H9 (cell line): ENCODE data around the gene APPBP2. TPM values are rescaled to one million over a fixed set of nuclear protein-coding genes. Genes with fewer than 3 reads are reported as not detected.

ENCODE experiments used
- DNase-seq: peaks from one replicate; pipeline ENCODE4 v3.0.0-alpha.2; 2017
- H2AFZ ChIP-seq: one replicate; pipeline ENCODE4 v1.6.1; 2013; ENCODE audit warnings: mild to moderate bottlenecking, low read length, control low read depth, moderate library complexity
- H2AK5ac ChIP-seq: 2 replicates; pipeline ENCODE4 v1.6.1; 2013; ENCODE audit warnings: low read length, control low read depth, mixed read lengths; ENCODE audit not compliant: insufficient read length
- H2BK120ac ChIP-seq: one replicate; pipeline ENCODE4 v1.6.1; 2013; ENCODE audit warnings: low read depth, mild to moderate bottlenecking, low read length, control low read depth, inconsistent platforms; ENCODE audit not compliant: poor library complexity, severe bottlenecking
- H2BK12ac ChIP-seq: 2 replicates; pipeline ENCODE4 v1.6.1; 2013; ENCODE audit warnings: low read length, control low read depth, mixed read lengths, low read depth; ENCODE audit not compliant: insufficient read length
- H2BK15ac ChIP-seq: 2 replicates; pipeline ENCODE4 v1.6.1; 2013; ENCODE audit warnings: low read depth, low read length, control low read depth
- H2BK20ac ChIP-seq: one replicate; pipeline ENCODE4 v1.6.1; 2013; ENCODE audit warnings: low read depth, mild to moderate bottlenecking, low read length, control low read depth, inconsistent platforms; ENCODE audit not compliant: poor library complexity, severe bottlenecking
- H2BK5ac ChIP-seq: 2 replicates; pipeline ENCODE4 v1.6.1; 2013; ENCODE audit warnings: low read length, control low read depth, mixed read lengths; ENCODE audit not compliant: insufficient read length
- H3K14ac ChIP-seq: 2 replicates; pipeline ENCODE4 v1.6.1; 2013; ENCODE audit warnings: low read length, control low read depth; ENCODE audit not compliant: insufficient read depth
- H3K18ac ChIP-seq: 2 replicates; pipeline ENCODE4 v1.6.1; 2013; ENCODE audit warnings: low read depth, mild to moderate bottlenecking, mixed read lengths, low read length, control low read depth; ENCODE audit not compliant: insufficient read length
- H3K23ac ChIP-seq: 2 replicates; pipeline ENCODE4 v1.6.1; 2013; ENCODE audit warnings: low read length, control low read depth, mixed read lengths, low read depth; ENCODE audit not compliant: insufficient read length
- H3K23me2 ChIP-seq: 2 replicates; pipeline ENCODE4 v1.6.1; 2013; ENCODE audit warnings: low read depth, mild to moderate bottlenecking, mixed read lengths, low read length, control low read depth; ENCODE audit not compliant: insufficient read length, poor library complexity, severe bottlenecking
- H3K27ac ChIP-seq: 2 replicates; pipeline ENCODE4 v1.5.1; 2013; ENCODE audit warnings: low read length, control low read depth, mixed read lengths, low read depth; ENCODE audit not compliant: insufficient read length
- H3K27me3 ChIP-seq: 2 replicates; pipeline ENCODE4 v1.6.1; 2013; ENCODE audit warnings: low read length, control low read depth, inconsistent platforms; ENCODE audit not compliant: insufficient read depth
- H3K4ac ChIP-seq: 2 replicates; pipeline ENCODE4 v1.6.1; 2013; ENCODE audit warnings: low read depth, mild to moderate bottlenecking, control low read depth, inconsistent platforms, low read length, moderate library complexity
- H3K4me1 ChIP-seq: 2 replicates; pipeline ENCODE4 v1.6.1; 2013; ENCODE audit warnings: low read length, control low read depth, inconsistent platforms; ENCODE audit not compliant: insufficient read depth
- H3K4me2 ChIP-seq: 2 replicates; pipeline ENCODE4 v1.6.1; 2013; ENCODE audit warnings: low read length, control low read depth, mixed read lengths; ENCODE audit not compliant: insufficient read length, insufficient read depth
- H3K56ac ChIP-seq: 2 replicates; pipeline ENCODE4 v1.6.1; 2013; ENCODE audit warnings: low read depth, mild to moderate bottlenecking, mixed read lengths, low read length, control low read depth; ENCODE audit not compliant: insufficient read length
- H3K79me1 ChIP-seq: 2 replicates; pipeline ENCODE4 v1.6.1; 2013; ENCODE audit warnings: low read depth, mild to moderate bottlenecking, moderate library complexity, low read length, control low read depth, inconsistent platforms; ENCODE audit not compliant: insufficient read depth, poor library complexity, severe bottlenecking
- H3K79me2 ChIP-seq: 2 replicates; pipeline ENCODE4 v1.6.1; 2013; ENCODE audit warnings: low read length, control low read depth, inconsistent platforms; ENCODE audit not compliant: insufficient read depth
- H3K9ac ChIP-seq: 2 replicates; pipeline ENCODE4 v1.6.1; 2013; ENCODE audit warnings: low read length, control low read depth, mixed read lengths; ENCODE audit not compliant: insufficient read length; ENCODE audit errors: extremely low read depth
- H3K9me3 ChIP-seq: one replicate; pipeline ENCODE4 v1.6.1; 2013; ENCODE audit warnings: low read depth, low read length, inconsistent platforms; ENCODE audit not compliant: control insufficient read depth
- H3T11ph ChIP-seq: one replicate; pipeline ENCODE4 v1.6.1; 2013; ENCODE audit warnings: mild to moderate bottlenecking, low read length, control low read depth, inconsistent platforms
- H4K20me1 ChIP-seq: one replicate; pipeline ENCODE4 v1.6.1; 2013; ENCODE audit not compliant: control insufficient read depth, insufficient read length, insufficient read depth
- H4K5ac ChIP-seq: 2 replicates; pipeline ENCODE4 v1.6.1; 2013; ENCODE audit warnings: low read depth, mild to moderate bottlenecking, mixed read lengths, low read length, control low read depth; ENCODE audit not compliant: insufficient read length
- H4K8ac ChIP-seq: replicated peaks from 2 replicates; pipeline ENCODE4 v1.6.1; 2013; ENCODE audit warnings: low read length, control low read depth, mixed read lengths, low read depth; ENCODE audit not compliant: insufficient read length
- H4K91ac ChIP-seq: 2 replicates; pipeline ENCODE4 v1.6.1; 2013; ENCODE audit warnings: low read depth, mild to moderate bottlenecking, moderate library complexity, mixed read lengths, low read length, control low read depth; ENCODE audit not compliant: insufficient read length
- H3K27ac Mint-ChIP-seq, 3 experiments: 2 replicates in 2 of 3; 3 replicates in 1 of 3; pipeline ENCODE4 v1.8.0; 2020 to 2021; ENCODE audit warnings: mixed read lengths in 3 of 3, mild to moderate bottlenecking in 1 of 3, moderate library complexity in 1 of 3
- H3K27me3 Mint-ChIP-seq: 2 replicates; pipeline ENCODE4 v1.8.0; 2021; ENCODE audit warnings: low read depth, mild to moderate bottlenecking, moderate library complexity, mixed read lengths
- H3K36me3 Mint-ChIP-seq, 3 experiments: 2 replicates in 2 of 3; 3 replicates in 1 of 3; pipeline ENCODE4 v1.8.0; 2020 to 2021; ENCODE audit warnings: low read depth in 3 of 3, mixed read lengths in 3 of 3; ENCODE audit not compliant: insufficient read depth in 1 of 3
- H3K4me1 Mint-ChIP-seq, 2 experiments: 2 replicates each; pipeline ENCODE4 v1.8.0; 2020; ENCODE audit warnings: mixed read lengths in 2 of 2
- H3K4me3 Mint-ChIP-seq, 2 experiments: 2 replicates in 1 of 2; 3 replicates in 1 of 2; pipeline ENCODE4 v1.8.0; 2020 to 2021; ENCODE audit warnings: mild to moderate bottlenecking in 2 of 2, mixed read lengths in 2 of 2, moderate library complexity in 1 of 2
- H3K9me3 Mint-ChIP-seq, 2 experiments: 2 replicates in 1 of 2; 3 replicates in 1 of 2; pipeline ENCODE4 v1.8.0; 2020; ENCODE audit warnings: mild to moderate bottlenecking in 2 of 2, mixed read lengths in 2 of 2, moderate library complexity in 1 of 2
- CTCF ChIP-seq: fragments of 200-600 bp; sonication (generic); conservative IDR thresholded peaks from 3 replicates; pipeline ENCODE4 v1.8.0; 2021; ENCODE audit warnings: antibody characterized with exemption, mild to moderate bottlenecking
- WGBS: extraction: QIAGEN DNeasy Blood & Tissue Kit; methylation state at CpG from one replicate; pipeline ENCODE4 v1.1.7; 2013; ENCODE audit warnings: missing lambda C conversion rate, low lambda C conversion rate, mixed read lengths; ENCODE audit not compliant: insufficient read length; ENCODE audit errors: extremely low coverage; 5-methylcytosine and 5-hydroxymethylcytosine counted together
- long read RNA-seq: library from polyadenylated mRNA; unstranded; transcript quantifications from one replicate; pipeline ENCODE4 v2.0.0, GENCODE V29; 2020
- total RNA-seq: library from RNA; stranded (reverse); gene quantifications from 2 replicates; pipeline ENCODE4 v1.2.1, GENCODE V29; 2021

APPBP2 gene, protein sequence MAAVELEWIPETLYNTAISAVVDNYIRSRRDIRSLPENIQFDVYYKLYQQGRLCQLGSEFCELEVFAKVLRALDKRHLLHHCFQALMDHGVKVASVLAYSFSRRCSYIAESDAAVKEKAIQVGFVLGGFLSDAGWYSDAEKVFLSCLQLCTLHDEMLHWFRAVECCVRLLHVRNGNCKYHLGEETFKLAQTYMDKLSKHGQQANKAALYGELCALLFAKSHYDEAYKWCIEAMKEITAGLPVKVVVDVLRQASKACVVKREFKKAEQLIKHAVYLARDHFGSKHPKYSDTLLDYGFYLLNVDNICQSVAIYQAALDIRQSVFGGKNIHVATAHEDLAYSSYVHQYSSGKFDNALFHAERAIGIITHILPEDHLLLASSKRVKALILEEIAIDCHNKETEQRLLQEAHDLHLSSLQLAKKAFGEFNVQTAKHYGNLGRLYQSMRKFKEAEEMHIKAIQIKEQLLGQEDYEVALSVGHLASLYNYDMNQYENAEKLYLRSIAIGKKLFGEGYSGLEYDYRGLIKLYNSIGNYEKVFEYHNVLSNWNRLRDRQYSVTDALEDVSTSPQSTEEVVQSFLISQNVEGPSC
- 17.0 and 17.8 TPM in 2 replicates for total RNA-seq
- long read RNA-seq, full-length matches to known transcripts = 73 of 89 reads
- long read RNA-seq, partial matches to known transcripts = 2 of 89 reads
- long read RNA-seq, other reads (novel, unspliced or antisense) = 14 of 89 reads

GRCh38 chr17:60525685-60526514 is at the start of gene APPBP2:
Gene APPBP2, minus strand, starts transcription at chr17:60526242. Its CDS starts 311 bp downstream, at chr17:60525931.
- H3K4me1 Mint-ChIP-seq = peaks cover 11 to 23% of the 10 kb centered on the region in 2 experiments
- H3K27ac ChIP-seq = peak within 1 kb of the TSS; percentile 53
- peak within 1 kb of the TSS; percentile 86 for H3K14ac ChIP-seq
- no peak within 1 kb of the TSS for H2BK12ac ChIP-seq
- no peak within 1 kb of the TSS for H4K8ac ChIP-seq
- no peak within 1 kb of the TSS for H3T11ph ChIP-seq
- peak within 1 kb of the TSS; percentile 64 to 99 (median 65) for H3K27ac Mint-ChIP-seq
- H4K20me1 ChIP-seq = no peaks in the 10 kb centered on the region
- no peak within 1 kb of the TSS for H4K5ac ChIP-seq
- H3K4me1 ChIP-seq = no peaks in the 10 kb centered on the region
- peaks cover 1 to 27% (median 24%) of the 10 kb centered on the region in 3 experiments; a peak in 6 of 7 replicates for H3K36me3 Mint-ChIP-seq
- H2BK5ac ChIP-seq = no peak within 1 kb of the TSS
- H3K18ac ChIP-seq = peak within 1 kb of the TSS; percentile 93
- no peaks in the 10 kb centered on the region for H3K27me3 ChIP-seq
- no peak within 1 kb of the TSS for H2AFZ ChIP-seq
- peak within 1 kb of the TSS; percentile 69 for H3K4me2 ChIP-seq
- no peak within 1 kb of the TSS for H2BK15ac ChIP-seq
- no peaks in the 10 kb centered on the region for H3K79me1 ChIP-seq
- no peak within 1 kb of the TSS for H3K23ac ChIP-seq
- H2BK20ac ChIP-seq = no peak within 1 kb of the TSS
- TF ChIP-seq CTCF = no peak
- peaks cover 29% of the 10 kb centered on the region; the same call in 1 of the 2 replicates for H3K79me2 ChIP-seq
- H3K9me3 Mint-ChIP-seq = peaks cover 0 to 24% of the 10 kb centered on the region in 2 experiments; a peak in 2 of 5 replicates
- H4K91ac ChIP-seq = no peak within 1 kb of the TSS
- no peaks in the 10 kb centered on the region for H3K27me3 Mint-ChIP-seq
- DNase-seq = peak; percentile 91
- H2AK5ac ChIP-seq = no peak within 1 kb of the TSS
- H3K9ac ChIP-seq = peak within 1 kb of the TSS; percentile 77
- H3K4me3 Mint-ChIP-seq = peak within 1 kb of the TSS; percentile 92 to 94
- no peak within 1 kb of the TSS for H2BK120ac ChIP-seq
- no peak within 1 kb of the TSS for H3K4ac ChIP-seq
- H3K23me2 ChIP-seq = peaks cover 6% of the 10 kb centered on the region
- no CpG with 5 or more reads among the region's 69 CpGs for WGBS
- no peak within 1 kb of the TSS for H3K56ac ChIP-seq
- no peaks in the 10 kb centered on the region for H3K9me3 ChIP-seq
